Upper lobe of left lung (tissue), 4 donors: ENCODE results near the gene PBXIP1.

Source experiments
- EP300 ChIP-seq, 4 donors: sonication (generic); formaldehyde crosslinking; IDR thresholded peaks; one replicate each; pipeline ENCODE4 v1.5.1; 2017; ENCODE audit warnings: antibody characterized with exemption in 4 of 4, control low read depth in 2 of 4
- POLR2A ChIP-seq, 4 donors: fragments of 450-650 bp; IDR thresholded peaks; one replicate each; pipeline ENCODE4 v1.5.1; 2016 to 2017; ENCODE audit warnings: antibody characterized with exemption in 4 of 4, mild to moderate bottlenecking in 2 of 4
- POLR2AphosphoS5 ChIP-seq, 2 donors: sonication (generic); formaldehyde crosslinking; IDR thresholded peaks; one replicate each; pipeline ENCODE4 v1.5.1; 2017; ENCODE audit warnings: antibody characterized with exemption in 2 of 2
- TF ChIP-seq, protein P1 (sequence below), 6 experiments: fragments of 450-650 bp in 4 of 6; fragments of 200-600 bp in 2 of 6; sonication (generic) in 2 of 6; IDR thresholded peaks; one replicate each; pipeline ENCODE4 v1.5.1; 2016 to 2019; ENCODE audit warnings: antibody characterized with exemption in 6 of 6

DNA sequence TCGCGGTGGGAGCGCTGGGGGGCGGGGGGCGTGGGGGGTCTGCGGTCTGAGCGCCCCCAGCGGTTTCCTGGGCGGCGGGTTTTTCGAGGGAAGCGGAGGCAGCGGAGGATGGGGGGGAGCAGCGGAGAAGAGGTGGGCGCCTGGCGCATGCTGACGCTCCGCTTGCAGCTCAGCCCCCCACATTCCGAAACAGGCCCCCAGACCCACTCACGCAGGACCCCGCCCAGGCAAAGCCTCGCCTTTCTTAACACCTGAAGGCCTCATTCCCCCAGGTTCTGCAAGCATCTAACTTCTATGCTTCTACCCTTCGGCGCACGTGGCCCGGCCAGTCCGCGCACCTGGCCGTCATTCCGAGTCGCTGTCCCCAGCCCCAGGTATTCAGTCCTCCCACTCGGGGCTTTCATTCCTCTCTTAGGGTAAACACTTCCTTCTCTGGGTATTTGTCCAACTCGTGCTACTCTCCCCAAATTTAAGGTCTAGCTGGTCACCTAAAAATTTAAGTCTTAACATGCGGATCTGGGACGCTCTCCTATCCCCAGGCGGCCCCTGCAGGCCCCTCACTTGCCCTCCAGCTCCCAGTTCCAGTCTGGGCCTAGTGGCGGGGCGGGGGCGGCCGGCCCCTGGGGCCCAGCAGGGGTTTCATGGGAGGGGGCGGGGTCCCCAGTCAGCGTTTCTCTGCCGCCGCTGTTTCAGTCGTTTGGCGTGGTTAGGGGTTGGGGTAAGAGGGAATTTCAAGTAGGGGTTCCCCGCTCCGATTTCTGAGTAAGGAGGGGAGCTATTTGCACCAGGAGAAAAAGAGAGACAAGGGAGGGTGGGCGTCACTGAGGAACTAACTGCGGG, 43.9 kb upstream of the PBXIP1 start:
- TF ChIP-seq, protein P1, sequence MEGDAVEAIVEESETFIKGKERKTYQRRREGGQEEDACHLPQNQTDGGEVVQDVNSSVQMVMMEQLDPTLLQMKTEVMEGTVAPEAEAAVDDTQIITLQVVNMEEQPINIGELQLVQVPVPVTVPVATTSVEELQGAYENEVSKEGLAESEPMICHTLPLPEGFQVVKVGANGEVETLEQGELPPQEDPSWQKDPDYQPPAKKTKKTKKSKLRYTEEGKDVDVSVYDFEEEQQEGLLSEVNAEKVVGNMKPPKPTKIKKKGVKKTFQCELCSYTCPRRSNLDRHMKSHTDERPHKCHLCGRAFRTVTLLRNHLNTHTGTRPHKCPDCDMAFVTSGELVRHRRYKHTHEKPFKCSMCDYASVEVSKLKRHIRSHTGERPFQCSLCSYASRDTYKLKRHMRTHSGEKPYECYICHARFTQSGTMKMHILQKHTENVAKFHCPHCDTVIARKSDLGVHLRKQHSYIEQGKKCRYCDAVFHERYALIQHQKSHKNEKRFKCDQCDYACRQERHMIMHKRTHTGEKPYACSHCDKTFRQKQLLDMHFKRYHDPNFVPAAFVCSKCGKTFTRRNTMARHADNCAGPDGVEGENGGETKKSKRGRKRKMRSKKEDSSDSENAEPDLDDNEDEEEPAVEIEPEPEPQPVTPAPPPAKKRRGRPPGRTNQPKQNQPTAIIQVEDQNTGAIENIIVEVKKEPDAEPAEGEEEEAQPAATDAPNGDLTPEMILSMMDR (IDR thresholded peaks at IDR 0.05), result no peak
- TF ChIP-seq POLR2AphosphoS5 (IDR thresholded peaks at IDR 0.05), result no peak
- no peak for TF ChIP-seq POLR2A (IDR thresholded peaks at IDR 0.05)
- no peak for TF ChIP-seq EP300 (IDR thresholded peaks at IDR 0.05)
